MM.1S (cell line): ENCODE measurements around the gene CCNJ.

Experiments
- DNase-seq: peaks from one replicate; pipeline ENCODE4 v3.0.0-alpha.2; 2015
- H2AFZ ChIP-seq: fragments of 300-600 bp; sonication (generic); 2 replicates; pipeline ENCODE4 v1.6.0; 2016; ENCODE audit warnings: antibody characterized with exemption, low read length
- H3F3A ChIP-seq: fragments of 300-600 bp; sonication (generic); 2 replicates; pipeline ENCODE4 v1.6.1; 2016; ENCODE audit warnings: mild to moderate bottlenecking, antibody characterized with exemption, low read length, moderate library complexity, mixed read lengths; ENCODE audit not compliant: insufficient read depth
- H3K27ac ChIP-seq: fragments of 300-600 bp; sonication (generic); 2 replicates; pipeline ENCODE4 v1.5.1; 2016; ENCODE audit warnings: mild to moderate bottlenecking, low read length
- H3K27me3 ChIP-seq: fragments of 300-600 bp; sonication (generic); replicated peaks from 2 replicates; pipeline ENCODE4 v1.6.0; 2016; ENCODE audit warnings: low read length; ENCODE audit not compliant: insufficient read depth
- H3K36me3 ChIP-seq: fragments of 300-600 bp; sonication (generic); replicated peaks from 2 replicates; pipeline ENCODE4 v1.6.1; 2016; ENCODE audit warnings: mild to moderate bottlenecking, low read length, mixed read lengths; ENCODE audit not compliant: insufficient read depth
- H3K4me1 ChIP-seq: fragments of 300-600 bp; sonication (generic); 2 replicates; pipeline ENCODE4 v1.6.1; 2016; ENCODE audit warnings: low read length, mixed read lengths
- H3K4me2 ChIP-seq: fragments of 300-600 bp; sonication (generic); 2 replicates; pipeline ENCODE4 v1.6.0; 2016; ENCODE audit warnings: low read depth, low read length
- H3K4me3 ChIP-seq: fragments of 300-600 bp; sonication (generic); 2 replicates; pipeline ENCODE4 v1.5.1; 2016; ENCODE audit warnings: low read length, mixed read lengths
- H3K79me2 ChIP-seq: fragments of 300-600 bp; sonication (generic); 2 replicates; pipeline ENCODE4 v1.6.1; 2016; ENCODE audit warnings: mixed run types, low read length, mixed read lengths
- H3K9ac ChIP-seq: fragments of 300-600 bp; sonication (generic); 2 replicates; pipeline ENCODE4 v1.6.1; 2016; ENCODE audit warnings: low read length, mixed read lengths
- H3K9me2 ChIP-seq: fragments of 300-600 bp; sonication (generic); replicated peaks from 2 replicates; pipeline ENCODE4 v1.6.1; 2016; ENCODE audit warnings: mild to moderate bottlenecking, low read length, mixed read lengths; ENCODE audit not compliant: insufficient read depth
- H3K9me3 ChIP-seq: fragments of 300-600 bp; sonication (generic); replicated peaks from 2 replicates; pipeline ENCODE4 v1.6.1; 2016; ENCODE audit warnings: mild to moderate bottlenecking, low read length, mixed read lengths; ENCODE audit not compliant: insufficient read depth
- H4K20me1 ChIP-seq: fragments of 300-600 bp; sonication (generic); 2 replicates; pipeline ENCODE4 v1.6.1; 2016; ENCODE audit warnings: mild to moderate bottlenecking, low read length, moderate library complexity, mixed read lengths; ENCODE audit not compliant: insufficient read depth
- CTCF ChIP-seq: fragments of 300-600 bp; sonication (generic); IDR thresholded peaks from 2 replicates; pipeline ENCODE4 v1.5.1; 2016; ENCODE audit warnings: antibody characterized with exemption, low read length, mixed read lengths
- EZH2 ChIP-seq: fragments of 300-600 bp; sonication (generic); optimal IDR thresholded peaks from 2 replicates; pipeline ENCODE3; 2017; ENCODE audit warnings: low read depth, mild to moderate bottlenecking, antibody characterized with exemption, low read length, mixed read lengths
- EZH2phosphoT487 ChIP-seq: fragments of 300-600 bp; sonication (generic); IDR thresholded peaks from 2 replicates; pipeline ENCODE4 v1.6.1; 2018; ENCODE audit warnings: antibody characterized with exemption, low read length

CCNJ gene

DNA sequence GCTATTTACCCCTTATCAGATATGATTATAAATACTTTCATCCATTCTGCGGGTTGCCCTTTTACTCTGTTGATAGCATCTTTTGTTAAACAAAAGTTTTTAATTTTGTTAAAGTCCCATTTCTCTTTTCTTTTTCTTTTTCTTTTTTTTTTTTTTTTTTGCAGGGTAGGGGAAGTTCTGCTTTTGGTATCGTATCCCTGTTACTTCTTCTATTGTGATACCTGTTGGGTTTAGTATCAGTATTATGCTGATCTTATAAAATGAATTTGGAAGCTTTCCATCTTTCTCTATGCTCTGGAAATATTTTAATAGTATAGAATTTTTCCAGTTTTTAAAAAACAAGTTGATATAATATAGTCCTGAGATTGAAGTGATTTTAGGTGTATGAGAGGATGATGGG, 6.0 kb downstream of the CCNJ start:
- no peak overlapping the region for H3K4me2 ChIP-seq
- H3K9me3 ChIP-seq = no peaks in the 10 kb centered on the region
- H3K9ac ChIP-seq = no peak overlapping the region
- no peaks in the 10 kb centered on the region for H3K79me2 ChIP-seq
- no peak overlapping the region for H2AFZ ChIP-seq
- no peaks in the 10 kb centered on the region for H3F3A ChIP-seq
- H4K20me1 ChIP-seq = no peaks in the 10 kb centered on the region
- no peaks in the 10 kb centered on the region for H3K9me2 ChIP-seq
- H3K4me1 ChIP-seq = no peaks in the 10 kb centered on the region
- DNase-seq = no peak
- no peaks in the 10 kb centered on the region for H3K36me3 ChIP-seq
- TF ChIP-seq EZH2 (no peak), EZH2phosphoT487 (no peak), CTCF (no peak)
- H3K27ac ChIP-seq = no peak overlapping the region
- H3K4me3 ChIP-seq = no peak overlapping the region
- H3K27me3 ChIP-seq = no peaks in the 10 kb centered on the region

DNA sequence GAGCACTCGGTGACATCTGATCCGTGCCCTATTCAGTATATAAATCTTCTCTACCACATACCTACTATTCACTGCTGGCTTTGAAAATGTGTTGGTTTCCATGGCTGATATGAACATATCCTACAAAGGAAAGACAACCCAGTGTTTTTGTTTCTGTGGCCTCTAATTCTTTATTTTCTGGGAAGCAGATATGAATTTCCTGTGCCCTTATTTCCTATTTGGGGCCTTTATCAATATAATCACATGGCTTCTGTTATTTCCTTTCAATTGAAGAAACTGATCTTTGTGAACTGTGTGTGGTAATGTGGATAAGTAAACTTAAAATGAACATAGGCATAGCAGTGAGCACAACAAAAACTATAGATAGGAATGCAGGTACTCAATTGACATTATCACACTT, 10.6 kb downstream of the CCNJ start:
- H3K27me3 ChIP-seq = no peaks in the 10 kb centered on the region
- H4K20me1 ChIP-seq = no peaks in the 10 kb centered on the region
- no peaks in the 10 kb centered on the region for H3K79me2 ChIP-seq

DNA sequence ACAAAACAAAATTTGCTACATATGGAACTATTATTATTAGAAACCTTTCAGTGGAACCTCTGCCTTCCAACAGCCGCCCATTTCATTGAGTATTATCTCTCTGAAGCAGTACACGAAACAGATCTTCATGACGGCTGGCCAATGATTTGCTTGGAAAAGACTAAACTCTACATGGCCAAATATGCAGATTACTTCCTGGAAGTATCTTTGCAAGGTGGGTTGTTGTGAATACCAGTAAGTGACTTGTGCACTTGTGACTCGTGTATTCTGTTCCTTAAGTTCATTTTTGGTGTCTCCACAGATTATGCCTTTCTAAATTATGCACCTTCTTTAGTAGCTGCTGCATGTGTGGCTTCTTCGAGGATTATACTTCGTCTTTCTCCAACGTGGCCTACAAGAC, 13.4 kb downstream of the CCNJ start:
- Histone ChIP-seq H3K27me3 (no peaks in the 10 kb centered on the region), H3K9me2 (no peaks in the 10 kb centered on the region), H3K4me1 (no peaks in the 10 kb centered on the region), H3K4me3 (no peak overlapping the region), H4K20me1 (no peaks in the 10 kb centered on the region), H3K9me3 (no peaks in the 10 kb centered on the region), H3K36me3 (peaks cover 7% of the 10 kb centered on the region; the same call in 1 of the 2 replicates), H3K9ac (no peak overlapping the region), H3F3A (no peaks in the 10 kb centered on the region), H3K27ac (no peak overlapping the region), H2AFZ (no peak overlapping the region), H3K79me2 (no peaks in the 10 kb centered on the region), H3K4me2 (no peak overlapping the region)
- DNase-seq = no peak
- TF ChIP-seq CTCF = no peak
- TF ChIP-seq EZH2phosphoT487 = no peak
- no peak for TF ChIP-seq EZH2

More for the DNA sequence above, 10.6 kb downstream of the CCNJ start:
- DNase-seq = no peak
- no peak overlapping the region for H3K9ac ChIP-seq
- no peak overlapping the region for H3K27ac ChIP-seq
- peaks cover 7% of the 10 kb centered on the region; the same call in 1 of the 2 replicates for H3K36me3 ChIP-seq
- no peak for TF ChIP-seq EZH2phosphoT487
- TF ChIP-seq CTCF = no peak
- no peak for TF ChIP-seq EZH2
- no peak overlapping the region for H3K4me3 ChIP-seq
- no peaks in the 10 kb centered on the region for H3K9me2 ChIP-seq
- no peaks in the 10 kb centered on the region for H3K4me1 ChIP-seq
- no peak overlapping the region for H3K4me2 ChIP-seq
- H2AFZ ChIP-seq = no peak overlapping the region
- H3F3A ChIP-seq = no peaks in the 10 kb centered on the region
- H3K9me3 ChIP-seq = no peaks in the 10 kb centered on the region
